CMK (cell line): ENCODE measurements around the gene PRKAR1A.

ENCODE experiments used
- DNase-seq: peaks from one replicate; pipeline ENCODE4 v3.0.0-alpha.2; 2010; ENCODE audit warnings: low read depth

Gene PRKAR1A

GRCh38 chr17:68600067-68600930 lies 88.1 kb downstream of the PRKAR1A start:
- no peak for DNase-seq
